Right lobe of liver (tissue), 6 donors: ENCODE measurements around the gene MACROD2. TPM values are rescaled to one million over a fixed set of nuclear protein-coding genes. Genes with fewer than 3 reads are reported as not detected.
A peak's percentile ranks its signal among the peaks of the same experiment; 100 is the strongest.

Experiments used
- ATAC-seq, 4 donors: fragments of 200-7000 bp; cut with Tn5 transposase; one replicate each; pipeline ENCODE4 v1.9.1; 2020; ENCODE audit warnings: mild to moderate bottlenecking in 4 of 4, moderate library complexity in 4 of 4
- DNase-seq, 3 donors: peaks; one replicate each; pipeline ENCODE4 v3.0.0-alpha.2; 2020
- H3K27ac ChIP-seq, 3 donors: fragments of 200-600 bp; one replicate each; pipeline ENCODE4 v1.8.0; 2022
- H3K27me3 ChIP-seq, 2 donors: fragments of 200-600 bp; one replicate each; pipeline ENCODE4 v1.8.0; 2022
- H3K36me3 ChIP-seq, 4 donors: fragments of 200-600 bp; sonication (generic) in 1 of 4; one replicate each; pipeline versions ENCODE4 v1.5.1 to v1.8.0; 2017 to 2022; ENCODE audit warnings: control low read depth in 1 of 4
- H3K4me1 ChIP-seq, 4 donors: fragments of 200-600 bp; sonication (generic) in 1 of 4; one replicate each; pipeline versions ENCODE4 v1.5.1 to v1.8.0; 2017 to 2022; ENCODE audit warnings: control low read depth in 1 of 4
- H3K4me3 ChIP-seq, 3 donors: fragments of 200-600 bp; one replicate each; pipeline ENCODE4 v1.8.0; 2022
- H3K9me3 ChIP-seq, 4 donors: fragments of 200-600 bp; sonication (generic) in 1 of 4; one replicate each; pipeline versions ENCODE4 v1.5.1 to v1.8.0; 2017 to 2022; ENCODE audit warnings: control low read depth in 1 of 4
- POLR2A ChIP-seq: fragments of 450-650 bp; IDR thresholded peaks from one replicate; pipeline ENCODE4 v1.6.1; 2017; ENCODE audit warnings: antibody characterized with exemption, mild to moderate bottlenecking
- WGBS: methylation state at CpG from one replicate; pipeline ENCODE4 v1.1.6; 2018; ENCODE audit warnings: low coverage, low lambda C conversion rate; ENCODE audit not compliant: insufficient coverage; ENCODE audit errors: missing lambda C conversion rate; 5-methylcytosine and 5-hydroxymethylcytosine counted together
- intact Hi-C, 2 donors: fragments of 100-400 bp; cut with DNase I; formaldehyde crosslinking; loops; one replicate each; pipeline versions ENCODE4 v1.11.2 to v1.14.1; 2022
- total RNA-seq, 6 experiments: library from RNA; depleted of rRNA in 2 of 6; stranded (reverse); fragments of >200 nt in 2 of 6; fragmentation: NEBNext Ultra II Directional in 3 of 6; extraction: Animal tissue kit (Norgen Biotek cat#: 25700) in 3 of 6; gene quantifications; one replicate each; pipeline versions ENCODE4 v1.1.0 to v1.2.4, GENCODE V29; 2016 to 2023
- TF ChIP-seq, protein P1 (sequence below), 4 donors: fragments of 200-600 bp in 3 of 4; fragments of 450-650 bp in 1 of 4; IDR thresholded peaks; one replicate each; pipeline versions ENCODE4 v1.5.1 to v1.8.0; 2016 to 2022; ENCODE audit warnings: antibody characterized with exemption in 4 of 4, mild to moderate bottlenecking in 2 of 4
- donor health status: DM: no; HTN: yes; CAD: no.
- donor health status: DM: no; HTN: no; CAD: no.
- donor health status: DM: no; HTN: no; CAD: no.
- donor health status: DM: no; HTN: yes; CAD: no.
- donor health status: DM: no; HTN: yes; CAD: no.

Gene MACROD2
- total RNA-seq, 6 experiments from 2014 or later = 1.2 to 5.5 (median 3.3) TPM

DNA sequence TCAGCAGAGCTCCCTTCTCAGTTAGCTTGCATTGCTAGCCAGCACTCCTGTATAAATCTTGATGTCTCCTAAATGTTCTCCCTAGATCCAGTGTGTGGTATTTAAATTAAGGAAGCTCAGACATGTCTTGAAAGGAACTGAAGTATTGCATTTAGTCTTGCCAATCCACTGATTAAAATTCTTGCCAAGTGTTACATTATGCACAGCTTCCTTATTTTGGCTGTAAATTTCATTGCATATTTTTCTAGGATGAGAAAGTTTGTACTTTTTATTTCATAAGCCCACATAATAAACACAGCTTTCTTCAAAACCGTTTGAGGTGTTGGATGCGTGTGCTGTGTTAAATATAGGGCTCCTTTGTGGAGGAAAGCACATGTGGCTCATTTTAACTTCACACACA is 671.9 kb downstream of the MACROD2 start:
- H3K9me3 ChIP-seq = no peaks in the 10 kb centered on the region
- TF ChIP-seq, protein P1, sequence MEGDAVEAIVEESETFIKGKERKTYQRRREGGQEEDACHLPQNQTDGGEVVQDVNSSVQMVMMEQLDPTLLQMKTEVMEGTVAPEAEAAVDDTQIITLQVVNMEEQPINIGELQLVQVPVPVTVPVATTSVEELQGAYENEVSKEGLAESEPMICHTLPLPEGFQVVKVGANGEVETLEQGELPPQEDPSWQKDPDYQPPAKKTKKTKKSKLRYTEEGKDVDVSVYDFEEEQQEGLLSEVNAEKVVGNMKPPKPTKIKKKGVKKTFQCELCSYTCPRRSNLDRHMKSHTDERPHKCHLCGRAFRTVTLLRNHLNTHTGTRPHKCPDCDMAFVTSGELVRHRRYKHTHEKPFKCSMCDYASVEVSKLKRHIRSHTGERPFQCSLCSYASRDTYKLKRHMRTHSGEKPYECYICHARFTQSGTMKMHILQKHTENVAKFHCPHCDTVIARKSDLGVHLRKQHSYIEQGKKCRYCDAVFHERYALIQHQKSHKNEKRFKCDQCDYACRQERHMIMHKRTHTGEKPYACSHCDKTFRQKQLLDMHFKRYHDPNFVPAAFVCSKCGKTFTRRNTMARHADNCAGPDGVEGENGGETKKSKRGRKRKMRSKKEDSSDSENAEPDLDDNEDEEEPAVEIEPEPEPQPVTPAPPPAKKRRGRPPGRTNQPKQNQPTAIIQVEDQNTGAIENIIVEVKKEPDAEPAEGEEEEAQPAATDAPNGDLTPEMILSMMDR (IDR thresholded peaks at IDR 0.05) = no peak
- TF ChIP-seq POLR2A = no peak
- intact Hi-C loops = no loop called here
- H3K36me3 ChIP-seq = no peaks in the 10 kb centered on the region
- no peaks in the 10 kb centered on the region for H3K4me1 ChIP-seq
- ATAC-seq (no peak), DNase-seq (no peak)
- H3K27me3 ChIP-seq = no peaks in the 10 kb centered on the region
- WGBS = 100% methylated on average over 2 of the region's 2 CpGs
- no peak overlapping the region for H3K4me3 ChIP-seq
- H3K27ac ChIP-seq = no peak overlapping the region

DNA sequence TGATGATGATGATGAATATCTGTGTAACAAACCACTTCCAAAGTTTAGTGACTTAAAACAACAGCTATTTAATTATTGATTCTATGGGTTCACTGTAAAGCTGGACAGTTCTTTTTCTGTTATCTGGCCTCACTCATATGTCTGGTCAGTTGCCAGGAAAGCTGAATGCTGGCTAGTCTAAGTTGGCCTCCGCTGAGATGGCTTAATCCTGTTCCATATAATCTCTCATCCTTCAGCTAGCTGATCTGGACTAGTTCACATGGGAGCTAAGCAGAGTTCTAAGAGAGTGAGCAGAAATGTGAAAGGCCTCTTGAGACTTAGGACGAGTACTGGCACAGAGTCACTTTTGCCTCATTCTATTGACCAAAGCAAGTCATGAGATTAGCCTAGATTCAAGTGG is 676.8 kb downstream of the MACROD2 start:
- H3K4me3 ChIP-seq = no peak overlapping the region
- TF ChIP-seq POLR2A = no peak
- TF ChIP-seq, protein P1 (IDR thresholded peaks at IDR 0.05) = no peak
- DNase-seq (no peak), ATAC-seq (no peak)
- WGBS = 57% methylated on average over 2 of the region's 2 CpGs
- no peaks in the 10 kb centered on the region for H3K4me1 ChIP-seq
- intact Hi-C loops = no loop called here
- H3K9me3 ChIP-seq = no peaks in the 10 kb centered on the region
- H3K27me3 ChIP-seq = no peaks in the 10 kb centered on the region
- H3K27ac ChIP-seq = no peak overlapping the region
- H3K36me3 ChIP-seq = no peaks in the 10 kb centered on the region

DNA sequence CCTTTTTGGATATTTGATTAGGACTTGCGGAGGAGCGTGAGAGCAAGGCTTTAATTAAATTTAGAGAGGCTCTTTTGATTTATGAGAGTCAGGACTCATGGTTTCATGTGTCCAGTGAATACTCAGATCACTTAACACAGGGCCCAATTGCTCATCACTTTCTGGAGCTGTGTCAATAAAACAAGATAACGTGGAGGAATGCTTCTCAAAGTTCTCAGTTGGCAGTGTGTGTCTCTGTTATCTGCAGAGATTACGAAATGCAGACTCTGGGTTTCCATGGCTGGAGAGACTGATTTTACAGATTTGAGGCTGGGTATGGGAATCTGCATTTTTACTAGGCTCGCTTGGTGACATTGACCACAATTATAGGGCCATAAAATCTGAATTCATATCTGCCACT is 677.8 kb downstream of the MACROD2 start:
- DNase-seq (no peak), ATAC-seq (peak in 3 of 4 donors; percentile 58 to 94 (median 84))
- H3K27me3 ChIP-seq = no peaks in the 10 kb centered on the region
- no peaks in the 10 kb centered on the region for H3K9me3 ChIP-seq
- no peaks in the 10 kb centered on the region for H3K4me1 ChIP-seq
- no peak overlapping the region for H3K27ac ChIP-seq
- WGBS = 57% methylated on average over 5 of the region's 5 CpGs
- TF ChIP-seq, protein P1 (IDR thresholded peaks at IDR 0.05) = no peak
- no peak for TF ChIP-seq POLR2A
- intact Hi-C loops = no loop called here
- H3K36me3 ChIP-seq = no peaks in the 10 kb centered on the region
- no peak overlapping the region for H3K4me3 ChIP-seq

DNA sequence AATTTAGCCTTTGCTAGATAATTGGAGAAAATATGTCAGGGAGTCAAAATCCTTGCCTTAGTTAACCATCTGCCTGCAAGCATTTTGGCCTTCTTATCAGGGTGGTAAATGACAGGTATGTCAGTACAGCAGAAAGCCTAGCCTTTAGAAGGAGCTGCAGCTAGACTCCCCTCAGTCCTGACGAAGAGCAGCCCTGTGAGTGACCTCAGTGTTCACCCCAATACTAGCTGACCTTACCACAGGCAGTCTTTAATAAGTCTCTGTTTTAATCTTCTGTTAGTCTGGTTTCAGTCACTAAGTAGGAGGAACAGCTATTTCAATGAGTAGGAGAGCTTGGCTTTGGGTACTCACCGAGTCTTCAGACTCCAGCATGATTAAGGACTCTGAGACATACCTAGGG is 682.1 kb downstream of the MACROD2 start:
- WGBS = 73% methylated on average over 2 of the region's 2 CpGs

More for the DNA sequence above, 682.1 kb downstream of the MACROD2 start:
- intact Hi-C loops = no loop called here
- no peaks in the 10 kb centered on the region for H3K27me3 ChIP-seq
- no peak for DNase-seq
- no peaks in the 10 kb centered on the region for H3K4me1 ChIP-seq
- no peaks in the 10 kb centered on the region for H3K9me3 ChIP-seq
- no peak overlapping the region for H3K4me3 ChIP-seq
- no peak for ATAC-seq
- H3K36me3 ChIP-seq = no peaks in the 10 kb centered on the region
- H3K27ac ChIP-seq = no peak overlapping the region
- TF ChIP-seq, protein P1 (IDR thresholded peaks at IDR 0.05) = no peak
- TF ChIP-seq POLR2A = no peak
